ENCODE data around the gene CLIP2.

DNA sequence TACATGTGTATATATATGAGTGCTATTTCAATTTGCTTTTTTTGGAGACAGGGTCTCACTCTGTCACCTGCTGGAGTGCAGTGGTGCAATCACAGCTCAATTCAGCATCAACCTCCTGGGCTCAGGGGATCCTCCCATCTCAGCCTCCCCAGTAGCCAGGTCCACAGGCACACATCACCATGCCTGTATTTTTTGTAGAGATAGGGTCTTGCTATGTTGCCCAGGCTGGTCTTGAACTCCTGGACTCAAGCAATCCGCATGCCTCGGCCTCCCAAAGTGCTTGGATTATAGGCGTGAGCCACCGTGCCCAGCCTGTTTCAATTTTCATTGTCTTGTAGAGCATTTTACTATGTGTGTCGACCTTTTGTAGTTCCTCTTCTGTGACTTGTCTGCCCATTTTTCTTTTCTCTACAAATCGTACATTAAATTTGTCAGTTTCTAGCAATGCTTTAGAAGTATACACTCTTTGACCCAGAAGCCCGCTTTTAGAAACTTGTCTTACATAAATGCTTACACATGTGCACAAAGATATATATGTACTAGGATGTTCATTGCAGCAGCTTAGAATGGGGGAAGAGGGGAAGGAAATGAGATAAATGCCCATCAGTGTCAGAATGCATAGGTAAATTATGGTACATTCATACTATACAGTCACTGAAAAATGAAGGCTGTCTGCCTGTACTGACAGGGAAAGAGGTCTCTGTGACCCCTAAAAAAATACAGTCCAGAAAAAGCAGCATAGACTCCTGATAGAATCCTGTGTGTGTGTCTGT lies 22.8 kb upstream of the CLIP2 start:
- TF ChIP-seq, protein P1, sequence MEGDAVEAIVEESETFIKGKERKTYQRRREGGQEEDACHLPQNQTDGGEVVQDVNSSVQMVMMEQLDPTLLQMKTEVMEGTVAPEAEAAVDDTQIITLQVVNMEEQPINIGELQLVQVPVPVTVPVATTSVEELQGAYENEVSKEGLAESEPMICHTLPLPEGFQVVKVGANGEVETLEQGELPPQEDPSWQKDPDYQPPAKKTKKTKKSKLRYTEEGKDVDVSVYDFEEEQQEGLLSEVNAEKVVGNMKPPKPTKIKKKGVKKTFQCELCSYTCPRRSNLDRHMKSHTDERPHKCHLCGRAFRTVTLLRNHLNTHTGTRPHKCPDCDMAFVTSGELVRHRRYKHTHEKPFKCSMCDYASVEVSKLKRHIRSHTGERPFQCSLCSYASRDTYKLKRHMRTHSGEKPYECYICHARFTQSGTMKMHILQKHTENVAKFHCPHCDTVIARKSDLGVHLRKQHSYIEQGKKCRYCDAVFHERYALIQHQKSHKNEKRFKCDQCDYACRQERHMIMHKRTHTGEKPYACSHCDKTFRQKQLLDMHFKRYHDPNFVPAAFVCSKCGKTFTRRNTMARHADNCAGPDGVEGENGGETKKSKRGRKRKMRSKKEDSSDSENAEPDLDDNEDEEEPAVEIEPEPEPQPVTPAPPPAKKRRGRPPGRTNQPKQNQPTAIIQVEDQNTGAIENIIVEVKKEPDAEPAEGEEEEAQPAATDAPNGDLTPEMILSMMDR (conservative IDR thresholded peaks at IDR 0.05; ENCODE audit: low read length) = no peak
- no peak for TF ChIP-seq EZH2phosphoT487 (IDR thresholded peaks at IDR 0.05; ENCODE audit: borderline replicate concordance)

Data from Loucy (cell line).